ENCODE results near the gene CCNG2. TPM values are rescaled to one million over a fixed set of nuclear protein-coding genes. Genes with fewer than 3 reads are reported as not detected.

The CCNG2 gene
- total RNA-seq, 1 experiment from 2014 or later, result 34.1 TPM

DNA sequence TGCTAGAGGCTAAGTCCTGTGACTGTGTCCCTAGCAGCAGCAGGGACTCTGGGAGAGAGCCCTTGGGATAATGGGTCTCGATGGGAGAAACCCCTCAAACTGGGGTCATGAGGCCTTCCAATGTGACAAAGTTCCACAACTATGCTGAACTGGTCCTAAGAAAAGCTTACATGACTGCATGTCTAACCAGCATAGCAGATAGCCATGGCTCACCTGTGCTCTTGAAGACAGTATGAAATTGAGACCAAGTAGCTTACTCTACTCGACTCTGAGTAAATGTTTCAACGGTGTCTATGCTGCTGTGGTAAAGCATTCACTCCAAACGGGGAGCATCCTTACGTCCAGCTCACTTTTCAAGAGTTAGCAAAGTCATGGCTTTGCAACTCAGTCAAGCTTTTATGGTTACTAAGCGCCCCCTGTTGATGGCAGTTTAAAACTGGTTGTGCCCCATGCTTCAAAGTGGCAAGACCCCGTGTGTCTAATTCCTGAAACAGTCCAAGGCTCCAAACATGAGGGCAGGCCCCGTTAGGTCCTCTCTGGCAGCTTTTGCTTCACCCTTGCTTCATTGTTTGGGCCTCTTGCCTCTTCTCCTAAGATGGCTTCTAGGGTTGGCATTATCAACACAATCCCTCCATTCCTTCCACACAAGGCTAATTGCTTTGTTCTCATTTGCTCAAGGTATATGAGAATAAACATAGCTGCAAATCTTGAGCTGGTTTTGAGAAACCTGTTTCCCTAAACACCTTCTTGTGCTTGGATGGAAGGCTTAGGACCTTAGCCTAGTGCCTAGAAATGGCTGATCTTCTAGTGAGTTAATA is 46.6 kb downstream of the CCNG2 start:
- H3K27me3 ChIP-seq (ENCODE audit: insufficient read depth, low read length), result no peaks in the 10 kb centered on the region
- DNase-seq (ENCODE audit: low read depth, low spot score) (peak; percentile 75), ATAC-seq (peak; percentile 93)
- H3K4me3 ChIP-seq (replicated peaks in 1 of 2; ENCODE audit: low read depth in 1 of 2, low read length in 2 of 2), result no peak overlapping the region
- no peak overlapping the region for H3K27ac ChIP-seq (ENCODE audit: low read depth, low read length)
- ChIA-PET RAD21 (ENCODE audit: low non-redundant PET in 1 of 2, low total read pairs in 2 of 2, uncharacterized antibody in 2 of 2, unreplicated experiment in 2 of 2) (interaction anchor here (0.5 to 1.5 kb wide), 11 partner anchors 33 to 694 kb away, joined by 3 to 10 read pairs (median 4); no protein-coding TSS in a partner anchor), POLR2A (interaction anchor here (0.8 to 1.2 kb wide), 2 partner anchors 159 to 691 kb away, joined by 3 read pairs; no protein-coding TSS in a partner anchor), CTCF (interaction anchor here (0.6 to 2.9 kb wide), 28 partner anchors 9 to 773 kb away, joined by 3 to 74 read pairs (median 4); no protein-coding TSS in a partner anchor)
- H4K20me1 ChIP-seq (ENCODE audit: insufficient read depth), result no peaks in the 10 kb centered on the region
- no TSS peak for BruUV-seq (replicated peaks)
- H3K9ac ChIP-seq (ENCODE audit: low read length), result no peak overlapping the region
- TF ChIP-seq, protein P1, sequence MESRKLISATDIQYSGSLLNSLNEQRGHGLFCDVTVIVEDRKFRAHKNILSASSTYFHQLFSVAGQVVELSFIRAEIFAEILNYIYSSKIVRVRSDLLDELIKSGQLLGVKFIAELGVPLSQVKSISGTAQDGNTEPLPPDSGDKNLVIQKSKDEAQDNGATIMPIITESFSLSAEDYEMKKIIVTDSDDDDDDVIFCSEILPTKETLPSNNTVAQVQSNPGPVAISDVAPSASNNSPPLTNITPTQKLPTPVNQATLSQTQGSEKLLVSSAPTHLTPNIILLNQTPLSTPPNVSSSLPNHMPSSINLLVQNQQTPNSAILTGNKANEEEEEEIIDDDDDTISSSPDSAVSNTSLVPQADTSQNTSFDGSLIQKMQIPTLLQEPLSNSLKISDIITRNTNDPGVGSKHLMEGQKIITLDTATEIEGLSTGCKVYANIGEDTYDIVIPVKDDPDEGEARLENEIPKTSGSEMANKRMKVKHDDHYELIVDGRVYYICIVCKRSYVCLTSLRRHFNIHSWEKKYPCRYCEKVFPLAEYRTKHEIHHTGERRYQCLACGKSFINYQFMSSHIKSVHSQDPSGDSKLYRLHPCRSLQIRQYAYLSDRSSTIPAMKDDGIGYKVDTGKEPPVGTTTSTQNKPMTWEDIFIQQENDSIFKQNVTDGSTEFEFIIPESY (IDR thresholded peaks at IDR 0.05; ENCODE audit: extremely low read depth, insufficient replicate concordance, low read length), result no peak
- TF ChIP-seq EZH2 (IDR thresholded peaks at IDR 0.05) (no peak), CTCF (IDR thresholded peaks at IDR 0.05 in 2 of 3, conservative IDR thresholded peaks at IDR 0.05 in 1 of 3; ENCODE audit: borderline replicate concordance in 1 of 3, insufficient read depth in 1 of 3, low read depth in 2 of 3, low read length in 2 of 3) (peak; percentile 76 to 84 (median 84)), RAD21 (IDR thresholded peaks at IDR 0.05; ENCODE audit: low read depth) (peak; percentile 95)
- H3K4me1 ChIP-seq (ENCODE audit: control insufficient read depth in 1 of 2, insufficient read depth in 2 of 2, low read length in 2 of 2), result peaks cover 0 to 12% of the 10 kb centered on the region in 2 experiments; a peak in 1 of 4 replicates
- H2AFZ ChIP-seq (ENCODE audit: low read depth, low read length, poor library complexity, severe bottlenecking), result peak overlapping the region; percentile 68
- H3K9me2 ChIP-seq (ENCODE audit: insufficient read depth), result no peaks in the 10 kb centered on the region
- no peaks in the 10 kb centered on the region for H3K79me2 ChIP-seq (ENCODE audit: insufficient read depth, low read length)
- H3K4me2 ChIP-seq (ENCODE audit: low read length), result no peak overlapping the region
- no peaks in the 10 kb centered on the region for H3K36me3 ChIP-seq (ENCODE audit: control insufficient read depth in 1 of 2, insufficient read depth in 2 of 2, low read length in 2 of 2)
- intact Hi-C loops (cut with micrococcal nuclease), result loop anchor here (1.0 to 10.0 kb wide), 6 partner anchors 109 to 771 kb away; no protein-coding TSS in a partner anchor
- H3K9me3 ChIP-seq (ENCODE audit: control insufficient read depth in 1 of 2, insufficient read depth in 1 of 2, low read depth in 1 of 2, low read length in 2 of 2), result no peaks in the 10 kb centered on the region
